GM12864 (cell line): Measurements from ENCODE around the gene DIP2C.
"Not testable (repeated sequence)": the region's sequence is repeated elsewhere in the genome, so short reads cannot be mapped to it uniquely, and the experiment has no call there.

Experiments
- DNase-seq: peaks from one replicate; pipeline ENCODE4 v3.0.0-alpha.2; 2011; ENCODE audit warnings: low read depth
- H3K4me3 ChIP-seq: 2 replicates; pipeline ENCODE4 v1.5.1; 2011; ENCODE audit warnings: mild to moderate bottlenecking, low read depth, low read length, control low read depth
- CTCF ChIP-seq: IDR thresholded peaks from 2 replicates; pipeline ENCODE4 v1.5.1; 2011; ENCODE audit warnings: low read depth, mild to moderate bottlenecking, moderate library complexity, low read length, control low read depth, inconsistent platforms; ENCODE audit errors: missing control alignments

DIP2C gene

GRCh38 chr10:649798-650440 lies 39.5 kb downstream of the DIP2C start:
- no peak overlapping the region for H3K4me3 ChIP-seq
- no peak for TF ChIP-seq CTCF
- DNase-seq = no peak

- no peak for DNase-seq
- no peak overlapping the region for H3K4me3 ChIP-seq
- TF ChIP-seq CTCF = no peak
Observed at GRCh38 chr10:649445-649797, 40.0 kb downstream of the DIP2C start.

- H3K4me3 ChIP-seq = not testable (repeated sequence)
Observed at GRCh38 chr10:647019-647418, 42.4 kb downstream of the DIP2C start.

GRCh38 chr10:646118-646524 lies 43.3 kb downstream of the DIP2C start:
- TF ChIP-seq CTCF = no peak
- no peak for DNase-seq
- H3K4me3 ChIP-seq = no peak overlapping the region

More at GRCh38 chr10:647019-647418, 42.4 kb downstream of the DIP2C start:
- DNase-seq = not testable (repeated sequence)

- TF ChIP-seq CTCF = no peak
- no peak overlapping the region for H3K4me3 ChIP-seq
- DNase-seq = no peak
Observed at GRCh38 chr10:644943-645334, 44.5 kb downstream of the DIP2C start.

GRCh38 chr10:644076-644942 lies 45.2 kb downstream of the DIP2C start:
- no peak for DNase-seq
- H3K4me3 ChIP-seq = no peak overlapping the region
- no peak for TF ChIP-seq CTCF

- no peak for DNase-seq
- no peak for TF ChIP-seq CTCF
- H3K4me3 ChIP-seq = no peak overlapping the region
Observed at GRCh38 chr10:642186-642890, 47.1 kb downstream of the DIP2C start.
